Loucy (cell line): ENCODE results near the gene GSK3B.
A peak's percentile ranks its signal among the peaks of the same experiment; 100 is the strongest.

ENCODE experiments used
- H2AFZ ChIP-seq: fragments of 200-600 bp; sonication (generic); 2 replicates; pipeline ENCODE4 v1.6.0; 2016; ENCODE audit warnings: antibody characterized with exemption, mild to moderate bottlenecking, low read length, moderate library complexity
- H3F3A ChIP-seq: fragments of 200-600 bp; 2 replicates; pipeline ENCODE4 v1.6.0; 2016; ENCODE audit warnings: antibody characterized with exemption, low read depth, mild to moderate bottlenecking
- H3K27me3 ChIP-seq: fragments of 200-600 bp; sonication (generic); 2 replicates; pipeline ENCODE4 v1.6.1; 2014; ENCODE audit warnings: low read length, mild to moderate bottlenecking; ENCODE audit not compliant: insufficient read depth, poor library complexity, severe bottlenecking
- H3K36me3 ChIP-seq: fragments of 200-600 bp; sonication (generic); 2 replicates; pipeline ENCODE4 v1.6.1; 2016; ENCODE audit warnings: low read length; ENCODE audit not compliant: insufficient read depth
- H3K4me1 ChIP-seq: fragments of 200-600 bp; sonication (generic); 2 replicates; pipeline ENCODE4 v1.5.1; 2014; ENCODE audit warnings: low read length, mild to moderate bottlenecking; ENCODE audit not compliant: insufficient read depth, poor library complexity, severe bottlenecking
- H3K4me2 ChIP-seq: fragments of 200-600 bp; sonication (generic); 2 replicates; pipeline ENCODE4 v1.6.0; 2014; ENCODE audit warnings: antibody characterized with exemption, low read length, low read depth, mild to moderate bottlenecking; ENCODE audit not compliant: poor library complexity, severe bottlenecking
- H3K4me3 ChIP-seq: fragments of 200-600 bp; sonication (generic); 2 replicates; pipeline ENCODE4 v1.5.1; 2014; ENCODE audit warnings: low read length, mild to moderate bottlenecking, mixed read lengths; ENCODE audit not compliant: poor library complexity, severe bottlenecking
- H3K79me2 ChIP-seq: fragments of 200-600 bp; sonication (generic); 2 replicates; pipeline ENCODE4 v1.6.1; 2014; ENCODE audit warnings: low read length; ENCODE audit not compliant: insufficient read depth
- H3K9ac ChIP-seq: fragments of 200-600 bp; sonication (generic); 2 replicates; pipeline ENCODE4 v1.6.0; 2014; ENCODE audit warnings: mild to moderate bottlenecking, low read depth, low read length, moderate library complexity; ENCODE audit not compliant: poor library complexity, severe bottlenecking
- H3K9me2 ChIP-seq: fragments of 200-600 bp; sonication (generic); replicated peaks from 2 replicates; pipeline ENCODE4 v1.6.1; 2016; ENCODE audit warnings: low read depth, low read length, mixed read lengths
- H3K9me3 ChIP-seq: fragments of 200-600 bp; sonication (generic); 2 replicates; pipeline ENCODE4 v1.6.1; 2014; ENCODE audit warnings: mild to moderate bottlenecking, antibody characterized with exemption, low read length, low read depth; ENCODE audit not compliant: insufficient read depth
- H4K20me1 ChIP-seq: fragments of 200-600 bp; sonication (generic); 2 replicates; pipeline ENCODE4 v1.6.0; 2014; ENCODE audit warnings: antibody characterized with exemption, low read length, mild to moderate bottlenecking; ENCODE audit not compliant: insufficient read depth, poor library complexity, severe bottlenecking
- EZH2phosphoT487 ChIP-seq: fragments of 200-600 bp; IDR thresholded peaks from 2 replicates; pipeline ENCODE4 v1.6.1; 2018; ENCODE audit warnings: antibody characterized with exemption, mild to moderate bottlenecking, moderate library complexity, borderline replicate concordance
- TF ChIP-seq, protein P1 (sequence below): fragments of 200-600 bp; sonication (generic); conservative IDR thresholded peaks from 2 replicates; pipeline ENCODE4 v1.5.1; 2014; ENCODE audit warnings: mild to moderate bottlenecking, antibody characterized with exemption, low read length

The GSK3B gene

DNA sequence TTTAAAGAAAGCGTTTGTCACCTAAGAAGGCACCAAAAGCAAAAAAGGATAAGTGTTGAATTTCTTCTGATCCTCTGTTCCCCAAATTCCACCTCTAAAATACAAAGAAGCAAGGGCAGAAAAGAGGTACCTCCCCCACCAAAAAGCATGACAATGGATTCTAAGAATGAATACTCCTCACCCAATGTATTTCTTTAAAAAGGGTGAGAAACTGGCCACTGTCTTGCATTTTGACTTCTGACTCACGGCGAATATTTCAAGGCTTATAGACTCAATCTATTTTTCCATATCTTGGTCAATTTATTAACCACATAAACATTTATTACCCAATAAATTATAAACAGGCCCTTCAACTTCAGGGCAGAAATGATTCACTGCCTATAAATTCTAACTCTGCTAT lies 181.2 kb downstream of the GSK3B start:
- Histone ChIP-seq H3K9me3 (no peaks in the 10 kb centered on the region), H3K79me2 (peaks cover 18% of the 10 kb centered on the region; the same call in 1 of the 2 replicates), H3K4me2 (no peak overlapping the region), H3K4me3 (no peak overlapping the region), H3K9ac (no peak overlapping the region), H3K4me1 (peaks cover 18% of the 10 kb centered on the region), H3F3A (0 out of 2 replicates have a peak, but pooled peaks cover 9% of the 10 kb centered on the region), H3K9me2 (no peaks in the 10 kb centered on the region), H3K27me3 (no peaks in the 10 kb centered on the region), H3K36me3 (peaks cover 62% of the 10 kb centered on the region), H4K20me1 (peaks cover 32% of the 10 kb centered on the region), H2AFZ (no peak overlapping the region)
- TF ChIP-seq EZH2phosphoT487 = no peak
- TF ChIP-seq, protein P1, sequence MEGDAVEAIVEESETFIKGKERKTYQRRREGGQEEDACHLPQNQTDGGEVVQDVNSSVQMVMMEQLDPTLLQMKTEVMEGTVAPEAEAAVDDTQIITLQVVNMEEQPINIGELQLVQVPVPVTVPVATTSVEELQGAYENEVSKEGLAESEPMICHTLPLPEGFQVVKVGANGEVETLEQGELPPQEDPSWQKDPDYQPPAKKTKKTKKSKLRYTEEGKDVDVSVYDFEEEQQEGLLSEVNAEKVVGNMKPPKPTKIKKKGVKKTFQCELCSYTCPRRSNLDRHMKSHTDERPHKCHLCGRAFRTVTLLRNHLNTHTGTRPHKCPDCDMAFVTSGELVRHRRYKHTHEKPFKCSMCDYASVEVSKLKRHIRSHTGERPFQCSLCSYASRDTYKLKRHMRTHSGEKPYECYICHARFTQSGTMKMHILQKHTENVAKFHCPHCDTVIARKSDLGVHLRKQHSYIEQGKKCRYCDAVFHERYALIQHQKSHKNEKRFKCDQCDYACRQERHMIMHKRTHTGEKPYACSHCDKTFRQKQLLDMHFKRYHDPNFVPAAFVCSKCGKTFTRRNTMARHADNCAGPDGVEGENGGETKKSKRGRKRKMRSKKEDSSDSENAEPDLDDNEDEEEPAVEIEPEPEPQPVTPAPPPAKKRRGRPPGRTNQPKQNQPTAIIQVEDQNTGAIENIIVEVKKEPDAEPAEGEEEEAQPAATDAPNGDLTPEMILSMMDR = no peak

DNA sequence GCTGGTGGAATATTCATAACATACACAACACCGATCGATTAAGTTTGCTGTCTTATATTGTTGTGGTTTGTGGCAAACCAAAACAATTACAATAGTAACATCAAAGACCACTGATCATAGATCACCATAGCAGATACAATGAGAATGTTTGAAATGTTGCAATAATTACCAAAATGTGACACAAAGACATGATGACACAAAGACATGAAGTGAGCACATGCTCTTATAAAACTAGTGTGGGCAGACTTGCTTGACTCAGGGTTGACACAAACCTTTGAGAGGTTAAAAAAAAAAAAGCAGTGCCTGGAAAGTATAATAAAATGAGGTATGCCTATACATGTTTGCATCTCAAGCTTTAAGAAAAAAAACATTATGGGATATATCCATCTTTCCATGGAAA lies 182.0 kb downstream of the GSK3B start:
- Histone ChIP-seq H4K20me1 (peaks cover 25% of the 10 kb centered on the region), H3K27me3 (no peaks in the 10 kb centered on the region), H3K4me1 (peaks cover 18% of the 10 kb centered on the region), H3K79me2 (peaks cover 14% of the 10 kb centered on the region; the same call in 1 of the 2 replicates), H3F3A (0 out of 2 replicates have a peak, but pooled peaks cover 9% of the 10 kb centered on the region), H3K9me3 (no peaks in the 10 kb centered on the region), H3K4me3 (peak overlapping the region; percentile 18), H3K4me2 (peak overlapping the region; percentile 49), H3K9me2 (no peaks in the 10 kb centered on the region), H3K36me3 (peaks cover 69% of the 10 kb centered on the region), H3K9ac (no peak overlapping the region), H2AFZ (no peak overlapping the region)
- no peak for TF ChIP-seq EZH2phosphoT487
- TF ChIP-seq, protein P1 = no peak

DNA sequence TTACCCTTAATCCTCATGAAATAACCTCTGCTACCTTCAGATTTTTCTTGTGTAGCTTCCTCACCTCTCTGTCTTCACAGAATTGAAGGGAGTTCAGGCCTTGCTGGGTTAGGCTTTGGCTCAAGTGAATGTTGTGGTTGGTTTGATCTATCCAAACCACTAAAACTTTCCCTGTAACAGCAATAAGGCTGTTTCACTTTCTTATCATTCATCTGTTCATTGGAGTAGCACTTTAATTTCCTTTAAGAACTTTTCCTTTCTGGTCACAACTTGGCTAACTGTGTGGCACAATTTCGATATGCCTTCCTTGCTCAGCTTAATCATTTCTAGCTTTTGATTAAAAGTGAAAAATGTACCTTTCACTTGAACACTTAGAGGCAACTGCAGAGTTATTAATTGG lies 182.5 kb downstream of the GSK3B start:
- TF ChIP-seq EZH2phosphoT487 = no peak
- no peaks in the 10 kb centered on the region for H3K27me3 ChIP-seq
- peak overlapping the region; percentile 18 for H3K4me3 ChIP-seq
- 0 out of 2 replicates have a peak, but pooled peaks cover 9% of the 10 kb centered on the region for H3F3A ChIP-seq
- peaks cover 12% of the 10 kb centered on the region; the same call in 1 of the 2 replicates for H3K79me2 ChIP-seq
- H3K4me2 ChIP-seq = peak overlapping the region; percentile 49
- peaks cover 18% of the 10 kb centered on the region for H3K4me1 ChIP-seq
- no peak overlapping the region for H3K9ac ChIP-seq
- peaks cover 69% of the 10 kb centered on the region for H3K36me3 ChIP-seq
- H2AFZ ChIP-seq = no peak overlapping the region
- peaks cover 23% of the 10 kb centered on the region for H4K20me1 ChIP-seq
- H3K9me3 ChIP-seq = no peaks in the 10 kb centered on the region
- H3K9me2 ChIP-seq = no peaks in the 10 kb centered on the region

DNA sequence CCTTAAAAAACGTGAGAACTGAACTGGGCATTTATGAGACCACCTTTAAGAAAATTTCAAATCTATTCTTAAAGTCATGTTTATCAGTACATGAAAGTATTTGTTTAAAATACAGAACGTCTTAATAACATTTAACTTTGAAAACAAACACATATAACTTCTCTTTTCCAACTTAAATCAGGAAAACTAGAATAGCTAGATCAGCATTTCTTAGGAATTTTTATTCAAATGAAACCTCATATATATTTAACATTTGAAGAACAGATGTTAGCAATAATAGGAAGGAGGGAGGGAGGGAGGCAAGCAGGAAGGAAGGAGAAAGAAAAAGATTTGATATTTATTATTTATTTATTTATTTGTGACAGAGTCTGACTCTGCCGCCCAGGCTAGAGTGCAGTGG lies 192.2 kb downstream of the GSK3B start:
- H3K4me3 ChIP-seq = no peak overlapping the region
- no peaks in the 10 kb centered on the region for H3K79me2 ChIP-seq
- H3K9me2 ChIP-seq = no peaks in the 10 kb centered on the region
- H4K20me1 ChIP-seq = peaks cover 4% of the 10 kb centered on the region
- peaks cover 45% of the 10 kb centered on the region; the same call in 1 of the 2 replicates for H3K36me3 ChIP-seq
- no peaks in the 10 kb centered on the region for H3K27me3 ChIP-seq
- H2AFZ ChIP-seq = no peak overlapping the region
- H3K9ac ChIP-seq = no peak overlapping the region
- no peaks in the 10 kb centered on the region for H3K9me3 ChIP-seq
- H3K4me2 ChIP-seq = no peak overlapping the region
- no peak for TF ChIP-seq EZH2phosphoT487
- TF ChIP-seq, protein P1 = no peak
- no peaks in the 10 kb centered on the region for H3K4me1 ChIP-seq
- no peaks in the 10 kb centered on the region for H3F3A ChIP-seq
